ENCODE results near the gene SPRR2A.

The SPRR2A gene

DNA sequence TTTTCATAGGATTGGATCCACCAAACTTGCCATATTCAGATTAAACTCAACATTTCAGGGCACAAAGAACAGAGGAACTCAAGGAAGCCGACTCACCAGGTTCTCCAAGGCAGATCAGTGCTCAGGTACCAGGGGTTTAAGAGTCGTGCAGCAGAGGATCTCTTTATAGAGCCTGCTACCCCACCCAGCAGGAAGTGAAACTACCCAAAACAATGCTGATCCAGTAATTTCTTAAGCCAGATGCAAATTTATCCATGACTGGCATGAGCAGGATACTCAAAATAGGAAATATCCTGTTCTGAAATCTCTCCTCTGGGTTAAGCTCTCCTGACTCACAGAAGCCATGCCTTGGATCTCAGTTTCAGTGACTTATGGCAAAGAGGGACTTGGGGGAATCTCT, at the start of gene SPRR2A:
TSS of gene SPRR2A (minus strand) at position 138 of the 400 bp plus-strand sequence. CDS start 777 bp downstream, outside the sequence.
- DNase-seq (ENCODE audit: low spot score): no peak
- TF ChIP-seq, protein P1, sequence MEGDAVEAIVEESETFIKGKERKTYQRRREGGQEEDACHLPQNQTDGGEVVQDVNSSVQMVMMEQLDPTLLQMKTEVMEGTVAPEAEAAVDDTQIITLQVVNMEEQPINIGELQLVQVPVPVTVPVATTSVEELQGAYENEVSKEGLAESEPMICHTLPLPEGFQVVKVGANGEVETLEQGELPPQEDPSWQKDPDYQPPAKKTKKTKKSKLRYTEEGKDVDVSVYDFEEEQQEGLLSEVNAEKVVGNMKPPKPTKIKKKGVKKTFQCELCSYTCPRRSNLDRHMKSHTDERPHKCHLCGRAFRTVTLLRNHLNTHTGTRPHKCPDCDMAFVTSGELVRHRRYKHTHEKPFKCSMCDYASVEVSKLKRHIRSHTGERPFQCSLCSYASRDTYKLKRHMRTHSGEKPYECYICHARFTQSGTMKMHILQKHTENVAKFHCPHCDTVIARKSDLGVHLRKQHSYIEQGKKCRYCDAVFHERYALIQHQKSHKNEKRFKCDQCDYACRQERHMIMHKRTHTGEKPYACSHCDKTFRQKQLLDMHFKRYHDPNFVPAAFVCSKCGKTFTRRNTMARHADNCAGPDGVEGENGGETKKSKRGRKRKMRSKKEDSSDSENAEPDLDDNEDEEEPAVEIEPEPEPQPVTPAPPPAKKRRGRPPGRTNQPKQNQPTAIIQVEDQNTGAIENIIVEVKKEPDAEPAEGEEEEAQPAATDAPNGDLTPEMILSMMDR (IDR thresholded peaks at IDR 0.05; ENCODE audit: extremely low read depth, insufficient read depth, missing control alignments): no peak
- in situ Hi-C loops (cut with MboI; ENCODE audit: low pct_unique_long_range_greater_than_20kb, low sequenced_read_pairs, unreplicated experiment): no loop called here

DNA sequence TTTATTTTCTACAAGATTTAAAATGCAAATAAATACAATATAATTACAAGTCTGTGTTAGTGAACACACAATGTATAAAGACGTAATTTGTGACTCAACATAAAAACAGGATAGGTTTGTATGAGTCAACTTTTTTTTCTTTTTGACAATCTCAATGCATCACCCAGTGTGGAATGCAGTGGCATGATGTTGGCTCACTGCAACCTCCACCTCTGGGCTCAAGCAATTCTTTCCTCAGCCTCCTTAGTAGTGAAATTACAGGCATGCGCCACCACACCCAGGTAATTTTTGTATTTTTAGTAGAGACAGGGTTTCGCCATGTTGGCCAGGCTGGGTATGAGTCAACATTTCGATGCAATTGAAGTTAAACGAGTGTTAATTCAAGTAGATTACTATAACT, 42.9 kb upstream of the SPRR2A start:
- in situ Hi-C loops (cut with MboI; ENCODE audit: low pct_unique_long_range_greater_than_20kb, low sequenced_read_pairs, unreplicated experiment): no loop called here
- no peak for DNase-seq (ENCODE audit: low spot score)
- TF ChIP-seq, protein P1 (IDR thresholded peaks at IDR 0.05; ENCODE audit: extremely low read depth, insufficient read depth, missing control alignments): no peak

GRCh38 chr1:153099461-153100045, 42.2 kb upstream of the SPRR2A start:
- in situ Hi-C loops (cut with MboI; ENCODE audit: low pct_unique_long_range_greater_than_20kb, low sequenced_read_pairs, unreplicated experiment): no loop called here

GRCh38 chr1:153095764-153096163, 38.5 kb upstream of the SPRR2A start:
- TF ChIP-seq, protein P1 (IDR thresholded peaks at IDR 0.05; ENCODE audit: extremely low read depth, insufficient read depth, missing control alignments): no peak
- in situ Hi-C loops (cut with MboI; ENCODE audit: low pct_unique_long_range_greater_than_20kb, low sequenced_read_pairs, unreplicated experiment): no loop called here
- no peak for DNase-seq (ENCODE audit: low spot score)

More at GRCh38 chr1:153099461-153100045, 42.2 kb upstream of the SPRR2A start:
- DNase-seq (ENCODE audit: low spot score): no peak
- TF ChIP-seq, protein P1 (IDR thresholded peaks at IDR 0.05; ENCODE audit: extremely low read depth, insufficient read depth, missing control alignments): no peak

- in situ Hi-C loops (cut with MboI; ENCODE audit: low pct_unique_long_range_greater_than_20kb, low sequenced_read_pairs, unreplicated experiment): no loop called here
- TF ChIP-seq, protein P1 (IDR thresholded peaks at IDR 0.05; ENCODE audit: extremely low read depth, insufficient read depth, missing control alignments): no peak
- DNase-seq (ENCODE audit: low spot score): no peak
Measured at GRCh38 chr1:153094426-153094825, 37.1 kb upstream of the SPRR2A start, which contains the start of gene SPRR2E. SPRR2E (minus strand) TSS chr1:153094526; CDS start chr1:153093751, 775 bp downstream.

DNA sequence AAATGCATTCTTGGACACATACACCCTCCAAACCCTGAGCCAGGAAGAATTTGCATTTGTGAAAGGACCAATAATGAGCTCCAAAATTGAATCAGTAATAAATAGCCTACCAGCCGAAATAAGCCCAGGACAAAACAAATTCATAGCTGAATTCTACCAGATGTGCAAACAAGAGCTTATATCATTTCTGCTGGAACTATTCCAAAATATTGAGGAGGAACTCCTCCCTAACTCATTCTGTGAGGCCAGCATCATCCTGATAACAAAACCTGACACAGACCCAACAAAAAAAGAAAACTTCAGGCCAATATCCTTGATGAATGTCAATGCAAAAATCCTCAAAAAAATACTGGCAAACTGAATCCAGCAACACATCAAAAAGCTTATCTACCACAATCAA, 30.3 kb upstream of the SPRR2A start:
- DNase-seq (ENCODE audit: low spot score): no peak
- in situ Hi-C loops (cut with MboI; ENCODE audit: low pct_unique_long_range_greater_than_20kb, low sequenced_read_pairs, unreplicated experiment): no loop called here
- TF ChIP-seq, protein P1 (IDR thresholded peaks at IDR 0.05; ENCODE audit: extremely low read depth, insufficient read depth, missing control alignments): no peak

Data from GM13977 (cell line).